Ecto neural progenitor cell (in vitro differentiated cells): ENCODE measurements around the gene TMPRSS4.

Source experiments
- DNase-seq: peaks from one replicate; pipeline ENCODE4 v3.0.0-alpha.2; 2018; ENCODE audit warnings: low spot score

The TMPRSS4 gene

DNA sequence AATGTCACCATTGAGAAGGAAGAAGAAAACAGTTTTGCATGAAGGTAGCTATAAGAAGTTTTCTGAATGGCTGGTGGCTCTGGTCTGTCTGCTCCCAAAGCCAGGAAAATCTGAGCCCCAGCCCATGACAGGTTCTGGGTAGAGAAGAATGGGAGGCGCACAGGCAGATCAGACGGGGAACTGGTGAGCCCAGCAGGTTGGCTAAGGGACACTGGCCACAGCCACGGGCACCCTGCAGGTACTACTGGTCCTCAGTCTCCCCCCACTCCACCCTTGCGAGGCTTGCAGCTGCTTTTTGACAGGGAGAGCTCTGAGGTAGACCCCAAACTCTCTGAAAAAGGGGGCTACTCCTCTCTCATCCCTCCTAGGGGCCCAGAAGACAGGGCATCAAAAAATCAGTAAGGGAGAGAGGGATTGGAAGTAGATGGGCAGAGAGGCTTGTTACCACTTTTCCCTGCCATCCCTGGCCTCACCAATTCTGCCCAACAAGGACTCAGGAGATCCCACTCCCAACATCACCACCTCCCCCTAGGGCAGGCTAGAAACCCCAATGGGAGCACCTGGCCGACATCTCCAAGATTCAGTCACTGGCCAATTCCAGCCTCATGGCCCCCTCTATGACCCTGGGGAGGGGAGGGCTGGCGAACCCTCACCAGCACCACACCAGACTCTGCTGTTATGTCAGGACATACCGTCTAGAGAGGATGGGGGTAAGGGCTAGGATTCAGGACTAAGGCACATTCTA is 58.3 kb downstream of the TMPRSS4 start:
- DNase-seq = no peak

DNA sequence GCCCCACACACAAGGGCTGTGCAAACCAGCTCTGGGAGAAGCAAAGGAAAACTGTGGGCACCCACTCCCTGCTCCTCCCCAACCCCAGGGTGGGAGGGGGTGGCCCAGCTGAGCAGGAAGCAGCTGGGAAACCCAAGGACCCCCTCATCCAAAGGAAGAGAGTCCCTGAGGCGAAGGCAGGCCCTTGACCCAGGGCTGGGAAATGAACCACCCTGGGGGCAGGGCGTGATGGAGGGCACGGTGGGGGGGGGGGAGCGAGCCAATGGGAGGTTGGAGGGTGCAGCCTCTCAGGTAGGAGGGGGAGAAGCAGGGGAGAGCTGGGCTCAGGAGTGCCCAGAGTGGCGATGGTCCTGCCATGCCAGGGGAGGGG is 58.9 kb downstream of the TMPRSS4 start:
- no peak for DNase-seq

DNA sequence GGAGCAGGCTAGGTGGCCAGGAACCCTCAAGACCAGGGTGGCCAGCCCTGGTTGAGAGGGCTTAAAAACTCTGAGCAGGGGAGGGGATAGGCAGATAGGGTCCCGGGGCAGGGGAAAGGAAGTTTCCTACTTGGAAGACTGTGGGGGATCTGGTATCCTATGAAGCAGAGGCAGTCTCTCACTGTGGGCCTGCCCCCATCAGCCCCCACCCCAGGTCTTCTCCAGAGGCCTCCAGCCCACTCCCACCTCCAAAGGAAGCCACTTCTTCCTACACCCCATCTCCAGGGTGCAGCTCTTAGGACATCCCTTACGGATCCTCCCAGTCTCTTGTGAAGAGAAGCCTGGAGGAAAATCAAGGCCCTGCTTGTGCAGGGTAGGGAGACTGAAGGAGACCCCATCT is 59.5 kb downstream of the TMPRSS4 start:
- no peak for DNase-seq

DNA sequence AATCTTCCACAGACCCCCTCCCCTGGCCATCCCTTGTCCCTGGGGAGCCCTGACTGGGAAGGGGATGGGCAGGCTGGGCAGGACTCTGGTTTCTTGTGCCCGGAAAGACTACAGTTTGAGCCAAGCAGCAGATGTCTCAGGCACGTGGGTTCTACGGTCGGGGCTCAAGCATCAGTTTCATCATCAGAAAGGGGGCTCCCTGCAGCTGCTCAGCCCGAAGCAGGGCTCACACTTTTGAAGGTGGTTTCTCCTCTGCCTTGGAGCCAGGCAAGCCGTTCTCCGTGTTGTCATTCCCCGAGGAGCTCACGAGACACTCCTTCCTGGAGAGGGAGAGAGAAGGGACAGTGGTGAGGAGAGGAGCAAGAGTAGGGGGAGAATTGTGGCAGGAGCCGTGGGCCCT is 59.9 kb downstream of the TMPRSS4 start:
- DNase-seq = no peak

DNA sequence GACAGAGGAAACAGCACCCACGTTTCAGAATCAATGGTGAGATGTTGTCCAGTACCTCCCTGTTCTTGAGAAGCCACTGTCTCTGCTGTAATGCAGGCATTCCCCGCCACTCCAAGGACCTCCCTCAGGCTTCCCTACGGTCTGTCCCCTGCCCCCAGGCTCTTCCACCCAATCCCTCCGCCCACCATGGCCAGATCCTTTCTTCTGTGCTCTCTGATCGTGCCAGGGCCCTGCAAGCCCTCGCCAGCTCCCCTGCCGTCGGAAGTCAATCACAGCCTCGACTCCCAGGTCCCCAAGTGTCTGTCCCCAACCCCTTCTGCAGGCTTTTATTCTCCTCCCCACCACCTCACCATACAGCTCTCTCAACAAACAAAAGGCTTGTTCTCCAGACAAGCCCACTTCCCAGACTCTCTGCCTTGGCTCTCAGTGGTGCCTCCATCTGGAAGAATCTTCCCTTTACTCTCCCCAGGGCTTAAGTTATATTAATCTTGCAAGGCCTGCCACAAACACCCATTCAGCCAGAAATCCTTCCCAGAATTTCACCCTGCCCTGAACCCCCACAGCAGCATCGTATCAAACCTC is 62.1 kb downstream of the TMPRSS4 start:
- DNase-seq = no peak

DNA sequence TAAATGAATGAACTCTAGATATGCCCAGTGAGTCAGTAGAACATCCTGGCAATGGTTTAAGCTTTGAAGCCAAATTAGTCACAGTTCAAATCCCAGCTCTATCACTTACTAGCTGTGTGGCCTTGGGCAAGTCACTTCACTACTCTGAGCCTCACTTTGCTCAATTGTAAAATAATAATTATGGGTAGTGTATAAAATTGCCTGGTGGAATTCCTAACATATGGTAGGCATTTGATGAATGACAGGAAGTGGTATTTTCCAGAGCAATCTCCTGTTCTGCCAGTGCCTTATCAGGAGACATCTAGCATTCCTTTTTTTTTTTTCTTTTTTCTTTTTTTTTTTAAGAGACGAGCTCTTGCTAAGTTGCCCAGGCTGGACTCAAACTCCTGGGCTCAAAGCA is 62.7 kb downstream of the TMPRSS4 start:
- DNase-seq = no peak

DNA sequence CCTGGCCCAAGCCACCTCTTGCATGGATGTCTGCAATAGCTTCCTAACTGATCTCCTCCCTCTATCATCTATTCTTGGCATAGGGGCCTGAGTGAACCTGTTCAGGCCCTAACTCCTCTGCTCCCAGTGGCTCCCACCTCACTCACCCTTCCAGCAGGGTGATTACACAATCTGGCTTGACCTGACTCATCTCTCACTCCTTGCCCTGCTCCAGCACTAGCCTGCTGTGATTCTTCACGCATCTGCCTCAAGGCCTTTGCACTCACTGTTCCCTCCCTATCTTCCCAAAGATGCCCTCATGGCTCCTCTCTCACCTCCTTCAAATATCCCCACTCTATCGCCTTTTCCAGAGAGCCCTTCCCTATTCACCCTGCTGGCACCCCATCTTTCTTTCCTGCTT is 65.2 kb downstream of the TMPRSS4 start:
- no peak for DNase-seq

DNA sequence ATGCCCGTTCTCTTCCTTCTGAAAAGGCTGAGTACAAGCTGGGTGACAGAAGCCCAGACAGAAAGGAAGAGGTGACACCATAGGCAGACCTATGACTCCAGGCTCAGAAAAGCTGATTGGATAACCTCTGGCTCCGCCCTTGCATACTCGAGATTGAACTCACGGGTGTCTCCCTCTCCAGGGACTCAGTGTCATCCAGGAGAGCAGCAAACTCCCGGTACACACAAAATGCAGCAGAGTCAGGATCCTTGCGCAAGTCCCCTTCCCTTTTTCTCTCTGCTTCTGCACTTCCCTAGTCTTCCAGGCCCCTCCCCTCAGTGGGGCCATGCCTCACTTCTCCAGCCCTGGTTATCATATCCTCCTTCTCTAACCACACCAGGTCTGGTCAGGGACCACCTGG is 65.9 kb downstream of the TMPRSS4 start:
- DNase-seq = no peak

DNA sequence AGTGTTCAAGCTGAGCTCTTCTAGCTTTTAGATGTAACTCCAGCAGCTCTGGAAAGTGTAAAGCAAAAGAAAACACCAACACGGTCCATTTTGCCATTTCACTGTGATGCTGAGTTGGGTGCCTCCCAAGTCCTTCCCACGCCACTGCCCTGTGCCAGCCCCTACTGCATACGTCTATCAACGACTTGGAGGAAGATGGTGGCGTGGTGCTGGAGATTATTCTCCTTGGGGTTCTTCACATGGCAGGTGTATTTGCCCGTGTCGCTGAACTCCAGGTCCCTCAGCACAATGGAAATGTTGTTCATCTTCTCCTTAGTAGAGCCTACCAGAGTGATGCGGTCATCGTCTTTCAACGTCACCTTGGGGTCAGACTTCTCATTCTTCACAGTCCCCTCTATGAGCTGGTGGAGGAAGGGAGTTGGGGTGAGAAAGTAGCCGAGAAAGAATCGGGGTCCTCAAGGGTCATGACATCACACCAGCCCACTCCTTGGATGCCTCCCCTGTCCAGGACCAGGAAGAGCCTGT is 66.8 kb downstream of the TMPRSS4 start:
- DNase-seq = no peak

DNA sequence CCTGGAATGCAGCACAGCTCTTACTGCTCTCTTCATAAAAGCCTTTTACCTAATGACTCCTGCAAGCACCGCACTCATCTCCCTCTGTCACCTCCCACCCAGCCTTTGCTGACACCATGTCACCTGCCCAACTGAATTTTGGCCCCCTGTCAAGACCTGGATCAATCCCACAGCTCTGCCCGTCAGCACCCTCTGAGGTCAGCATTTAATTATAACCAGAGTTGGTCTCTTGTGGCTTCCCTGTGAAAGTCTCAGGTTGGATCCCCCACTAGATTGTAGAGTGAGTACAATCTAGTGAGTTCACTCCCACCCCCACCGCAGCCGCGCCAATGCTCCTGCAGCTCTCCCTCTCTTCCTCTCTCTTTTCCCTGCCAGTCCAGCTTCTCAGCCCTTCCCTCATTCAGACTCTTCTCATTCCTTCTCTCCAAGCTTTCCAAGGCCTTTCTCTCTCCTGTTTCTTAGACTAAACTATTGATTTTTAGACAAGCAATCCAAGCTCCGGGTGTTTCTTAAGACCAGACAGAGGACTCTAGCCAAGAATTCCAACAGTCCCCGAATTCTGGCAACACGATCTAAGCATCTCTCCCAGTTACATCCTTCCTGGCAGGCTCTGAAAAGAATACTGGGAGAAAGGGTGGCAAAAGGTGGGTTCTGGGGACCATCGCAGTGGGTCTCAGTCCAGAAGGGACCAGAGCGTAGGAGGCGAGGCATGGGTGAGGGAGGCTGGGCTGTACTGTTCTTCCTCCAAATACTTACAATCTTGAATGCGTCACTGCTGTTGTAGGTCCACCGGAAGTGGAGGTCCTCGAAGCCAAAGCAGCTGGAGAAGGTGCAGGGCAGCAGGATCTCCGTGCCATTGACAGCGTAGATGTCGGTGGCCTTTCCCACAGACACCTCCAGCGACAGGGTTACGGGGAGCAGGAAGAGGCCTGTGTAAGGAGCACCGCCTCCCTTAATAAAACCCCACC is 67.7 kb downstream of the TMPRSS4 start:
- no peak for DNase-seq

DNA sequence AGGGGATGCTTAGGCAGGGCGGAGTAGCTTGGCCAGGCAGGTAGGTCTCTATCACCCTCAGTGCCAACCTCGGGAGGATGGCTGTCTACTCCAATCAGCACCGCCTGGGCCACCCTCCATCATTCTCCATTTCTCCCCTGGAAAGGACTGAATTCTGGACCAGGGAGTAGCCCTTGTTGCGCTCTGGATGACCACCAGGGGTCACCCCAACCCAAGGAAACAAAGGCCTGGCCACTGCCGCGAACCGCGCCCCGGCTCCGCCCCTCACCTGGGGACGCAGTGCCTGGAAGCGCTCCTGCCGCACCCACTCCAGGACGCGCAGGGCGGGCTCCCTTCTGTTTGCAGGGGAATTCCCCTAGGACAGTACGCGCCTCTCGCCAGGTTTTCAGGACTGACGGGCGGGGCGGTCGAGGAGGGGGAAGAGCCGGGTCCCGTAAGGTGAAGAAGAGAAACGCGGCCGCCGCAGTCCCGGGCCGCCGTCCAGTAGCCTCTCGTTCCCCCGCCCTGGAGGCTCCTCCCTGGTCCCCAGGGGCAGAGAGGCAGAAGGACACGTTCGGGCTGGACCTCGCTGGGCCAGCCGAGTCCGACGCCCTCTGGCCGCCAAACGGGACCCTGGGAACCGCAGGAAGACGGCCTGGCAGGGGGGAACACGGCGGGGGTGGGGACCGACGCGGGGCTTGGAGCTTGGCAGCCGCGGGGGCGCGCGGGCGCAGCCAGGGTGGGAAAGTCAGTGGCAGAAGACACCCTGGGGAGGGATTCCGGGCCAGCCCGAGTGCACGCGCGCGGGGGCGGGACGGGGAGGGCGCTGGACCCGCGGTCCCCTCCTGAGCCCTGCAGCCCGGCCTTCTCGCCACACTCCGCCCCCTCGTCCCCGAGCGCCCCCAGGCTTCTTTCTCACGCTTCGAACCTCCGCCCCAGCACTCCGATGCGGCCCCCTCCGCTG is 68.7 kb downstream of the TMPRSS4 start:
- peak; percentile 94 for DNase-seq

DNA sequence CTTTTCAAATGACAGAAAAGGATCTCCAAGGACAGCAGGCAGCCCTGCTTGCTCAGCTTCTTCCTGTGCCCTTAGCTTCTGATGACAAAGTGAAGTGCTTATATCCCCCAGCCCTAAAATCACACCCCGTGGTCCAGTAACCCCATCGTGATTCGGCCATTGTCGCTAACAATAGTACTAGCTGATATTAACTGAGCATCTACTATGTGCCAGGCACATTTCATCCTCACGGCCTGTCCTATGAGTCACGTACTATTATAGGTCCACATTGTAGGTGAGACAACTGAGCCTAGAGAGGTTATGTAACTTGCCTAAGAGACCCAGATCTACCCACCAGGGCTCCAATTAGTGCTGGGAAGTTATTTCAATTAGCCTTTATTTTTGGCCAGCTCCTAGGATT is 69.7 kb downstream of the TMPRSS4 start:
- DNase-seq = no peak

DNA sequence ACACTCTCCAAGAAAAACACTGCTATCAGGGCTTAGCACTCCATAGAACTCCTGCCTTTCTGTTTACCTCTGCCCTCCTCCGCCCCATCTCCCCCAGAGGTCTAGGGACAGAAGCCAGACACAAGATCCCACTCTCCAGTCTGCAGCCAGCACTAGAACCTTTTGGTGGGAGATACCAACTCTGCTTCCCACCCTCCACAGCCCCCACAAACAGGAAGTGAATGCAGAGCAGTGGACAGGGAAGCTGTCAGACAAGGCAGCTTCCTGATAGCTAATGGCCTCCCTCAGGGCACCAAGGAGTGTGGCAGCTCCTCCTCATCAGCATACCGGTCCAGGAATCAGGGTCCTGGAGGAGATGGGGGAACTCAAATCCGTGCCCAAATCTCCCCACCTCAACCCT is 70.6 kb downstream of the TMPRSS4 start:
- DNase-seq = no peak

DNA sequence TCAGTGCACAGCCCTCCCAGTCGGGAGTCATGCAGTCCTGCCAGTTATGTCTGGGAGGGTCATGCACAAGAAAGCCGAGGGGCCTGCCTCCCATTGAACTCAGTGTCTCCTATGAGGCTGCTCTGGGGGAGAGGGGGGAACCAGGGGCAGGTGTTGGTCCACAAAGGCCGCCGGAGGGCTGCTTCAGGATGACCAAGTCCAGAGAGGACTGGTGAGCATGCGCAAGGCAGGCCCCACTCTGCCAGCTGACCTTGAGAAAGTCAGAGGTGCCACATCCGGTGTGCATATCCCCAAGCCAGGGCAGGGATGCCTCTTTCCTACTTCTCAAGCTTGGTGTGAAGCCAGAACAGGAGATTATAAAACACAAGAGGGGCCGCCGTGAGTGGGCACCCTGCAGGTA is 71.4 kb downstream of the TMPRSS4 start:
- no peak for DNase-seq

DNA sequence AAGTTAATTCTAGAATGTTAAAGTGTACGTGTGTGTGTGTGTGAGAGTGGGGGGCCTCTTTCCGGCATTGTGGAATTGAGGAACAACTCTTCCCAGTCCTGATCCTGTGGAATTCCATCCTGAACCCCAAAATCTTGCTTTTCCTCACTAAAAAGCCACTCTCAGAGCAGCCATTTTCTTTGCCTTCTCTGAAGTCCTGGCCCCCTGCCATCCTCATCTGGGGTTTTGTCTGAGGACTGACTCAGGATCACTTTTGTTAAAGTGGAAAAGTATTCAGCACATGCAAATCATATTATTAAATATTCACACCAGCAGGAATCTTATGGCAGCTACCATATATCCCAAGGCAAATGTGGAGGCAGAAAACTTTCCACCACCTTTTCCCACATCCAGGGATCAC is 72.0 kb downstream of the TMPRSS4 start:
- no peak for DNase-seq

DNA sequence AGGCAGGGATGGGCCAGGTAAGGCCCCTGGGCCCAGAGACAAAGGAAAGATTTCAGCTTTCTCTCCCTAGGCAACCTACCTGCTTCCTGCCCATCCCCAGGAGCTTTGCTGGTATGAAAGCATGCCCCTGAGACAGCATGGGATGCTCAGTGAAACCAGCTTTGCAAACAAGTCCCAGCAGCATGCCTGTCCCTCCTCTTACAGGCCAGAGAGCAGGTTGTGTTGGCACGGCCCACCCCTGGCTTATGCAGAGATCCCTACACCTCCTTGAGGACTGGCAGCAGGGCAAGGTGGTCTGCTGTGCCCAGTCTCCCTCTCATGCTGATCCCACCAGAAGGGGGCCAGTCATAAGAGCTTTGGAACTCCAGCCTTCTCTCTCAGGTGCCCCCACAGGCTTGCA is 72.6 kb downstream of the TMPRSS4 start:
- no peak for DNase-seq

DNA sequence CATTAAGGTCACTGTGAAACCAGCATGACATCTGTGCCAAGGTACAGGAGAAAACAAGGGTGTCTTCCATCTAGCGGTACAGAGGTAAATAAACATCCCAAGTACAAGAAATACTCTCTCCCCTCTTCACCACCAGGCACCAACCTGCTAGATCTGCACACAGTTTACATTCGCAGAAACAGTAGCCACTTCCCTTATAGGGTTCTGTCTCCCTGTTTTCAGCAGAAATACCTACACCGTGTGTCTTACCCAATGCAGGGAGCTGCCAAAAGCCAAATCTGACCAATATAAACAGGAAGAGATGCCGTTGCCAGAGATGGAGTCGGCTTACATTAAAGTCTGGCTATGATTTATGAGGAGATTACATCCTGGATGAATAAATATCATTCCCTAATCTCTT is 74.6 kb downstream of the TMPRSS4 start:
- DNase-seq = no peak

DNA sequence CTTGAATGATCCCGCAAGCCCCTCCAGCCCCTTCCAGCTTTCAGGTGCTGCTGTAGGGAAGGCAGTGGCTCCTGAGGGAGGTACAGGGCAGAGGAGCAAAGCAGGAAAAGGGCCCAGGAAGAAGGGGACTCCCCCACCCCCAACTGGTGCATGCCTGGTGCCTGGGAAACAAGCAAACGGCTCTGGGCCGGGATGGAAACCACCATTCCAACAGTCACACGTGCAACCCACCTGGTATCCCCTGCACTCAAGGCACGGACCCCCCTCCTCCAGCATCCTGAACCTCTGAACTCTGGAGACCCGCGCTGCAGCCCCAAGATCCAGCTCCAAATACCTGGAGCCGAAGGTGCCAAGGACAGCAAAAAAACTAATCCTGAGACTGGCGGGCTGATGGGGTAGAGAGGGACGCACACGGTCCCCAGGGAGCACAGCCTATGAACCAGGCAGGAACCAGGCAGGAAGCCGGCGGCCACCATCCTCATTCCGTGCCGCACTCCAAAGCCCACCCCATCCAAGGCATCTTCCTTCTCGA is 75.2 kb downstream of the TMPRSS4 start:
- no peak for DNase-seq

DNA sequence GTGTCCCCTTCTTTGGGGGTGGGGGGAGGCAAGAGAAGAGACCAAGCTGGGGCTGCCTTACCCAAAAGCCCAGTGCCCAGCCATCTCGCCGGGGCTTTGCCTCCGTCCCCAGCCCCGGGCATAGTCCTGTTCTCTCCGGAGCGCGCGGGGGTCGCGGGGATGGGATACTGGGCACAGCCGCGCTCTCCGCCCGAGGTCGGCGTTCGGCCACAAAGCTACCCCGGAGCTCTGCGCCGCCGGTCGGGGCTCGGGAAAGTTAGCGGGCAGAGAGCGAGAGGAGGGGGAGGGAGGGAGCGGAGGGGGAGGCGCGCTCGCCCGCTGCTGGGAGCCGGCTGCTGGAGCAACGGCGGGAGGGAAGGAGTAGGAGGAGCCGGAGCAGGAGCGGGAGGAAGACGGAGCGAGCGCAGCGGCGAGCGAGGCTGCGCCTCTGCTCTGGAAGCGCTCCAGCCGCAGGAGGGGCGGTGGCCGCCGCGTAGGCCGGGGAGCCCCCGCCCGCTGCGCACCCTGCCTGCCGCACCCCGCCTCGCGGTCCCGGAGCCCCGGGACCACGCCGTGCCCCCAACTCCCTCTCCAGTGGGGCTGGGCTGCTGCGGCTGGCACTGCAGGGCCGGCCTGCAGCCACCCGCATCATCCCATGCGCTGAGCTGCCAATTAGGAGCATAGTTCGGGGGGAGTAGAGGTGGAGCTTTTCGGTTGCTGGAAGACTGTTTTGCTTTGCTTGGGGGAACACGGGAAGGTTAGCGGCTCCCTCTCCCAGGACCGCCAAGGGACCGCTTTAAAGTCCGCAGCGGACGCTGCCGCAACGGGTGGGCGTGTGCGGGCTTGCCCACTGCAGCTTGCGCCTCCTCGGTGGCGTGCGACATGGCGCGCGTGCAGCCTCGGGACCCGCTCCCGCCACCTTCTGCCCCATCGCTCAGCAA is 75.9 kb downstream of the TMPRSS4 start, which contains the start of gene SCN4B:
TSS of gene SCN4B (minus strand) at position 272 of the 920 bp plus-strand sequence. CDS start at position 122, 150 bp downstream.
- peak; percentile 87 for DNase-seq

DNA sequence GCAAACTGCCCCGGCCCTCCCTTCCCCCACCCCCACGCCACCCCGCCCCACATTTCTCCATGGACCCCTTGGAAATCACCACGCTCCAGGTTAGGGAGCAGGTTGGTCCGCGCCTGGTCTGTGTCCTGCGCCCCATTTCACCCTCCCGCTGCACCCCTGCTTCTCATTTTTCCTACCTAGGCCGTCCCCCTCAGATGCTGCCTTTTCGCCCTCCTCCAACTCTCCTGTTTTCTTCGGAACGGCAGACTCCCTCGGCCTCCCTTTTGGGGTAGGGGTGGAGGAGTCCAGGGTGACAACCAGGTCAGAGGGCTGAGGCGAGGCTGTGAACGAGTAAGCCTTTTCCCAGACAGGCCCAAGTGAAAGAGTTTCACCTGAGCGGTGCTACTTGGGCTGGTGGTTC is 76.6 kb downstream of the TMPRSS4 start:
- no peak for DNase-seq
